Left renal cortex interstitium (tissue), 4 donors: ENCODE measurements around the gene WDR47. TPM values are rescaled to one million over a fixed set of nuclear protein-coding genes. Genes with fewer than 3 reads are reported as not detected.
"Not testable (repeated sequence)": the region's sequence is repeated elsewhere in the genome, so short reads cannot be mapped to it uniquely, and the experiment has no call there.

ENCODE experiments used
- DNase-seq, 4 donors: peaks; one replicate each; pipeline ENCODE4 v3.0.0-alpha.2; 2013; ENCODE audit warnings: low read depth in 4 of 4, low spot score in 2 of 4, missing footprints in 1 of 4
- polyA plus RNA-seq, 4 donors: library from polyadenylated mRNA; unstranded; fragments of 120-200 nt; gene quantifications; one replicate each; pipeline ENCODE4 v1.2.1, GENCODE V29; 2013; ENCODE audit not compliant: insufficient read length in 4 of 4

WDR47 gene
- polyA plus RNA-seq, 4 donors, result 12.2 to 14.6 (median 13.9) TPM

- no peak for DNase-seq
Observed at GRCh38 chr1:109056064-109056463, 14.2 kb upstream of the WDR47 start.

- not testable (repeated sequence) for DNase-seq
Observed at GRCh38 chr1:109052145-109052544, 10.2 kb upstream of the WDR47 start.

GRCh38 chr1:109050228-109050995, 8.5 kb upstream of the WDR47 start:
- DNase-seq, result no peak

- DNase-seq, result no peak
Observed at GRCh38 chr1:109048335-109048734, 6.4 kb upstream of the WDR47 start.

GRCh38 chr1:109047339-109047738, 5.4 kb upstream of the WDR47 start:
- DNase-seq, result no peak

- no peak for DNase-seq
Observed at GRCh38 chr1:109046671-109047070, 4.8 kb upstream of the WDR47 start.

- DNase-seq, result no peak
Observed at GRCh38 chr1:109045595-109045994, 3.7 kb upstream of the WDR47 start.

GRCh38 chr1:109040989-109041620, 797 bp downstream of the WDR47 start:
- DNase-seq, result no peak

GRCh38 chr1:109040627-109040988, 1.3 kb downstream of the WDR47 start:
- DNase-seq, result no peak

- DNase-seq, result no peak
Observed at GRCh38 chr1:109034382-109034781, 7.5 kb downstream of the WDR47 start.

- DNase-seq, result not testable (repeated sequence)
Observed at GRCh38 chr1:109029493-109029892, 12.4 kb downstream of the WDR47 start.

- DNase-seq, result no peak
Observed at GRCh38 chr1:109027841-109028240, 14.1 kb downstream of the WDR47 start.

GRCh38 chr1:109025694-109026093, 16.2 kb downstream of the WDR47 start:
- no peak for DNase-seq

- no peak for DNase-seq
Observed at GRCh38 chr1:109024646-109025045, 17.3 kb downstream of the WDR47 start.

GRCh38 chr1:109020693-109021257, 21.1 kb downstream of the WDR47 start:
- no peak for DNase-seq

- not testable (repeated sequence) for DNase-seq
Observed at GRCh38 chr1:109017719-109018118, 24.2 kb downstream of the WDR47 start.

- DNase-seq, result no peak
Observed at GRCh38 chr1:109017134-109017533, 24.8 kb downstream of the WDR47 start.

- DNase-seq, result no peak
Observed at GRCh38 chr1:109011335-109011734, 30.6 kb downstream of the WDR47 start.

GRCh38 chr1:108996622-108997021, 45.3 kb downstream of the WDR47 start:
- not testable (repeated sequence) for DNase-seq

GRCh38 chr1:108983114-108983513, 58.8 kb downstream of the WDR47 start:
- DNase-seq, result no peak

GRCh38 chr1:108976658-108977057, 65.2 kb downstream of the WDR47 start:
- DNase-seq, result no peak

GRCh38 chr1:108972951-108973350, 69.0 kb downstream of the WDR47 start:
- DNase-seq, result no peak
